Psoas muscle (tissue), 8 donors: Measurements from ENCODE around the gene CDKN2AIPNL. TPM values are rescaled to one million over a fixed set of nuclear protein-coding genes. Genes with fewer than 3 reads are reported as not detected.

Experiments
- ATAC-seq, 4 donors: fragments of 200-7000 bp; cut with Tn5 transposase; one replicate each; pipeline ENCODE4 v1.9.1; 2020; ENCODE audit warnings: moderate library complexity in 3 of 4, mild to moderate bottlenecking in 2 of 4
- DNase-seq, 2 donors: peaks; one replicate each; pipeline ENCODE4 v3.0.0-alpha.2; 2020
- H3K27ac ChIP-seq: fragments of 200-600 bp; one replicate; pipeline ENCODE4 v1.8.0; 2022
- H3K27me3 ChIP-seq, 3 donors: fragments of 200-600 bp in 1 of 3; one replicate each; pipeline versions ENCODE4 v1.6.1 to v1.8.0; 2013 to 2022; ENCODE audit warnings: low read length in 2 of 3, mild to moderate bottlenecking in 2 of 3, moderate library complexity in 1 of 3; ENCODE audit not compliant: insufficient read depth in 3 of 3
- H3K36me3 ChIP-seq, 2 donors: fragments of 200-600 bp in 1 of 2; one replicate each; pipeline versions ENCODE4 v1.6.1 to v1.8.0; 2013 to 2022; ENCODE audit warnings: low read depth in 1 of 2, mild to moderate bottlenecking in 1 of 2, moderate library complexity in 1 of 2; ENCODE audit not compliant: insufficient read depth in 1 of 2
- H3K4me1 ChIP-seq: fragments of 200-600 bp; one replicate; pipeline ENCODE4 v1.8.0; 2022
- H3K4me3 ChIP-seq: fragments of 200-600 bp; one replicate; pipeline ENCODE4 v1.8.0; 2022; ENCODE audit warnings: mild to moderate bottlenecking
- H3K9me3 ChIP-seq: fragments of 200-600 bp; one replicate; pipeline ENCODE4 v1.8.0; 2022
- CTCF ChIP-seq: fragments of 200-600 bp; IDR thresholded peaks from one replicate; pipeline ENCODE4 v1.8.0; 2022; ENCODE audit warnings: antibody characterized with exemption
- WGBS, 3 donors: extraction: QIAGEN DNeasy Blood & Tissue Kit; methylation state at CpG; one replicate each; pipeline versions ENCODE4 v1.1.6 to v1.1.7; 2013; 5-methylcytosine and 5-hydroxymethylcytosine counted together
- intact Hi-C, 2 donors: fragments of 100-400 bp; cut with DNase I; formaldehyde crosslinking; loops; one replicate each; pipeline versions ENCODE4 v1.11.0 to v1.14.2; 2022
- polyA plus RNA-seq, 3 donors: library from polyadenylated mRNA; stranded (reverse); fragments of 200-250 nt; gene quantifications; one replicate each; pipeline ENCODE4 v1.2.3, GENCODE V29; 2013
- total RNA-seq, 4 donors: library from RNA; stranded (reverse); fragmentation: NEBNext Ultra II Directional in 2 of 4; extraction: Animal tissue kit (Norgen Biotek cat#: 25700) in 2 of 4; gene quantifications; one replicate each; pipeline versions ENCODE4 v1.2.1 to v1.2.4, GENCODE V29; 2021 to 2023
- donor health status: healthy with polysubstance abuse.
- donor health status: DM: no; HTN: no; CAD: no; lungs with moderate emphysema.
- donor health status: Bipolar disorder and iron deficiency.
- donor health status: healthy.
- donor health status: DM: yes; HTN: yes; CAD: no.
- donor health status: DM: no; HTN: no; CAD: no.
- donor health status: DM: no; HTN: no; CAD: no.
- donor health status: DM: yes; HTN: yes; CAD: no.

CDKN2AIPNL gene
- total and polyA plus RNA-seq, 7 donors, result 31.4 to 60.9 (median 42.0) TPM

DNA sequence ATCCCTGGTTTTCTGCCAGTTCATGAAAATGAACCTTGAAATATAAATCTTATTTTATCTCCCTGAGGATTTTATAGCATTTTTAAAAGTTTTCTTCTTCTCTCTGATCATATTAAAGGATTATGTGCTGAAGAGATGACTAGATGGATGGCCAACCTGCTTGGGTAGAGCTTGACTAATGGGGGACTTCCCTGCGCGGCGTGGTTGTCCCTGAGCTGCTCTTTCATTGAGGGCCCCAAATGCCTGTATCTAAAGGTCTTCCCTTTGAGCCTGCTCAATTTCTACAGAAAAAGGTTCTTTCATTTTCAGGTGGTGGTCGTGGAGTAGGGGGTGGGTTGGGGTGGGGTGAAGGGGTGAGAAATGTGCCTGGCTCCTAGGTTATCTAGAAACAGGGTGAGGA is 20.5 kb upstream of the CDKN2AIPNL start:
- Histone ChIP-seq H3K4me3 (no peak overlapping the region), H3K9me3 (no peaks in the 10 kb centered on the region), H3K36me3 (no peaks in the 10 kb centered on the region), H3K4me1 (peaks cover 33% of the 10 kb centered on the region), H3K27me3 (no peaks in the 10 kb centered on the region), H3K27ac (no peak overlapping the region)
- intact Hi-C loops, result no loop called here
- no peak for DNase-seq
- WGBS, 3 donors, result 83 to 98% (median 84%) methylated on average over 3 to 4 of the region's 4 CpGs
- no peak for TF ChIP-seq CTCF
- ATAC-seq, result no peak

GRCh38 chr5:134430001-134430569 is 18.4 kb upstream of the CDKN2AIPNL start:
- Histone ChIP-seq H3K27ac (no peak overlapping the region), H3K9me3 (no peaks in the 10 kb centered on the region), H3K36me3 (no peaks in the 10 kb centered on the region), H3K4me3 (no peak overlapping the region), H3K27me3 (no peaks in the 10 kb centered on the region), H3K4me1 (peaks cover 14% of the 10 kb centered on the region)
- WGBS, 3 donors, result 55 to 69% (median 58%) methylated on average over 5 of the region's 5 CpGs
- no peak for ATAC-seq
- DNase-seq, result peak in 1 of 2 donors; percentile 6
- intact Hi-C loops, result no loop called here
- no peak for TF ChIP-seq CTCF

- TF ChIP-seq CTCF, result no peak
- intact Hi-C loops, result no loop called here
- DNase-seq, result peak in 1 of 2 donors; percentile 6
- H3K27me3 ChIP-seq, result no peaks in the 10 kb centered on the region
- no peaks in the 10 kb centered on the region for H3K36me3 ChIP-seq
- H3K4me1 ChIP-seq, result no peaks in the 10 kb centered on the region
- 53 to 58% (median 53%) methylated on average over 9 of the region's 9 CpGs for WGBS, 3 donors
- H3K27ac ChIP-seq, result no peak overlapping the region
- no peak overlapping the region for H3K4me3 ChIP-seq
- H3K9me3 ChIP-seq, result no peaks in the 10 kb centered on the region
- no peak for ATAC-seq
These were observed 15.9 kb upstream of the CDKN2AIPNL start for GRCh38 chr5:134427540-134428041.

- WGBS, 3 donors, result 77 to 83% (median 81%) methylated on average over 7 of the region's 7 CpGs
- intact Hi-C loops, result no loop called here
- TF ChIP-seq CTCF, result no peak
These were observed 14.7 kb upstream of the CDKN2AIPNL start for GRCh38 chr5:134426361-134426760.

GRCh38 chr5:134423376-134423775 is 11.7 kb upstream of the CDKN2AIPNL start:
- no peaks in the 10 kb centered on the region for H3K27me3 ChIP-seq
- peaks cover 10% of the 10 kb centered on the region for H3K9me3 ChIP-seq
- no peak for TF ChIP-seq CTCF
- ATAC-seq (no peak), DNase-seq (no peak)
- no peaks in the 10 kb centered on the region for H3K36me3 ChIP-seq
- no peak overlapping the region for H3K4me3 ChIP-seq
- intact Hi-C loops, result no loop called here
- H3K4me1 ChIP-seq, result no peaks in the 10 kb centered on the region
- H3K27ac ChIP-seq, result no peak overlapping the region
- WGBS, 3 donors, result 75 to 79% (median 75%) methylated on average over 2 of the region's 2 CpGs

More at GRCh38 chr5:134426361-134426760, 14.7 kb upstream of the CDKN2AIPNL start:
- Histone ChIP-seq H3K4me3 (no peak overlapping the region), H3K27me3 (no peaks in the 10 kb centered on the region), H3K9me3 (no peaks in the 10 kb centered on the region), H3K36me3 (no peaks in the 10 kb centered on the region), H3K27ac (no peak overlapping the region), H3K4me1 (no peaks in the 10 kb centered on the region)
- ATAC-seq (no peak), DNase-seq (peak in 1 of 2 donors; percentile 20)
